NCI-H2196 (cell line): ENCODE measurements around the gene MACF1.
"Not testable (repeated sequence)": the region's sequence is repeated elsewhere in the genome, so short reads cannot be mapped to it uniquely, and the experiment has no call there.

Experiments used
- DNase-seq: peaks from one replicate; lab custom pipeline; 2025; ENCODE audit not compliant: unreplicated experiment; lab: John Stamatoyannopoulos, UW

Gene MACF1, protein sequence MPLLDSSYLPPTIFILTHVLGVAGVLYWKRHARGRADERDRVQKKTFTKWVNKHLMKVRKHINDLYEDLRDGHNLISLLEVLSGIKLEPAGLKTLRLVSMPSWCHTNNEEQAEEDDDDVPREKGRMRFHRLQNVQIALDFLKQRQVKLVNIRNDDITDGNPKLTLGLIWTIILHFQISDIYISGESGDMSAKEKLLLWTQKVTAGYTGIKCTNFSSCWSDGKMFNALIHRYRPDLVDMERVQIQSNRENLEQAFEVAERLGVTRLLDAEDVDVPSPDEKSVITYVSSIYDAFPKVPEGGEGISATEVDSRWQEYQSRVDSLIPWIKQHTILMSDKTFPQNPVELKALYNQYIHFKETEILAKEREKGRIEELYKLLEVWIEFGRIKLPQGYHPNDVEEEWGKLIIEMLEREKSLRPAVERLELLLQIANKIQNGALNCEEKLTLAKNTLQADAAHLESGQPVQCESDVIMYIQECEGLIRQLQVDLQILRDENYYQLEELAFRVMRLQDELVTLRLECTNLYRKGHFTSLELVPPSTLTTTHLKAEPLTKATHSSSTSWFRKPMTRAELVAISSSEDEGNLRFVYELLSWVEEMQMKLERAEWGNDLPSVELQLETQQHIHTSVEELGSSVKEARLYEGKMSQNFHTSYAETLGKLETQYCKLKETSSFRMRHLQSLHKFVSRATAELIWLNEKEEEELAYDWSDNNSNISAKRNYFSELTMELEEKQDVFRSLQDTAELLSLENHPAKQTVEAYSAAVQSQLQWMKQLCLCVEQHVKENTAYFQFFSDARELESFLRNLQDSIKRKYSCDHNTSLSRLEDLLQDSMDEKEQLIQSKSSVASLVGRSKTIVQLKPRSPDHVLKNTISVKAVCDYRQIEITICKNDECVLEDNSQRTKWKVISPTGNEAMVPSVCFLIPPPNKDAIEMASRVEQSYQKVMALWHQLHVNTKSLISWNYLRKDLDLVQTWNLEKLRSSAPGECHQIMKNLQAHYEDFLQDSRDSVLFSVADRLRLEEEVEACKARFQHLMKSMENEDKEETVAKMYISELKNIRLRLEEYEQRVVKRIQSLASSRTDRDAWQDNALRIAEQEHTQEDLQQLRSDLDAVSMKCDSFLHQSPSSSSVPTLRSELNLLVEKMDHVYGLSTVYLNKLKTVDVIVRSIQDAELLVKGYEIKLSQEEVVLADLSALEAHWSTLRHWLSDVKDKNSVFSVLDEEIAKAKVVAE (N-terminal part only)

DNA sequence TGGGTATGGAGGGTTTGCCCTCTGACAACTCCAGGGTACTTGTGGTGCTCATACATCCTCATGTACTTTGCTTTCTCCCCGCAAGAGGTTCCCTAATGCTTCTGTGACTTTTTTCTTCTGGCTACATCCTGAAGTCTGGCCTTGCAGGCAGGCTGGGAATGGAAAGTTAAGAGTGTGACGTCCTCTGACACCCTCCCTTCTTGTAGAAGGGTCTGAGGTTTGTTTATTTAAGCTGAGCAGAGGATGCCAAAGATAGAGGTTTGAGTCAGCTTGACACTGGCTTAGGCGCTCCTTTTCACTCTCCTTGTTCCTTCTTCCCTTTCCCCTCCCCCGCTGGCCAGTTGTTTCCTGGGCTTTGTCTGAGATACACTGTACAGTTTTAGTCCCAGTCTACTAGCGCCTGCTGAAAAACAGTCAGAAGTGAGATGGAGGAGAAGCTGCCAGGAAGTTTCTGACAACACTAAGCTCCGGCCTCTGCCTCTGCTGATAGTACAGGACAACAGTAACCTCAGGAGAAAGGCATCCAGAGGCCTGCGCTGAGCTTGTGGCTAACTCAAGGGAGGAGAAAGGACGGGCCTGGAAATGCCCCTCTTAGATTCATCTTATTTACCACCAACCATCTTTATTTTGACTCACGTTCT is at the start of gene MACF1:
Gene MACF1, plus strand, starts transcription at position 255 of the 641 bp plus-strand sequence. Its CDS starts 328 bp downstream, at position 583.
- peak; percentile 40 for DNase-seq

- DNase-seq, result no peak
Observed at GRCh38 chr1:39157304-39157703, 47.2 kb upstream of the MACF1 start.

GRCh38 chr1:39158327-39159086 is 46.0 kb upstream of the MACF1 start:
- DNase-seq, result peak; percentile 70

GRCh38 chr1:39159224-39160036 is 45.1 kb upstream of the MACF1 start:
- no peak for DNase-seq

GRCh38 chr1:39160703-39161102 is 43.8 kb upstream of the MACF1 start:
- no peak for DNase-seq

- DNase-seq, result not testable (repeated sequence)
Observed at GRCh38 chr1:39161811-39162210, 42.7 kb upstream of the MACF1 start.

DNA sequence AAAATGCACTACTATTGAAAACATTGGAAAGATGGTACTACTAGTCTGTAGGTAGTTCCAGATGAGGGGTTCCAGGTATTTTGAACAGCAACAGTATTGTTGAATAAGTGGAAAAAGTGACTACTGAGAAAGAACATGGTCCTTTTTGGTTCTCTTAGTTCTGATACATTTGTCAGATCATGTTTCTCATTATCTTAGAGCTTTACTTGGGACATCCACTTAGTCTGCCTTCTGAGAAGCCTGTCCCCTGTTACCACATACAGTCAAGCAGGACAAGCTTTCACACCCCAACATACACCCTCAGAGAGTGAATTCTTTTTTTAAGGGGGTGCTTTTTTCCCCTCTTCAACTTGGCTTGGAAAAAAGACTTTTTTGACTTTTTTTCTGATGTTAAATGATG is 41.0 kb upstream of the MACF1 start:
- DNase-seq, result no peak

DNA sequence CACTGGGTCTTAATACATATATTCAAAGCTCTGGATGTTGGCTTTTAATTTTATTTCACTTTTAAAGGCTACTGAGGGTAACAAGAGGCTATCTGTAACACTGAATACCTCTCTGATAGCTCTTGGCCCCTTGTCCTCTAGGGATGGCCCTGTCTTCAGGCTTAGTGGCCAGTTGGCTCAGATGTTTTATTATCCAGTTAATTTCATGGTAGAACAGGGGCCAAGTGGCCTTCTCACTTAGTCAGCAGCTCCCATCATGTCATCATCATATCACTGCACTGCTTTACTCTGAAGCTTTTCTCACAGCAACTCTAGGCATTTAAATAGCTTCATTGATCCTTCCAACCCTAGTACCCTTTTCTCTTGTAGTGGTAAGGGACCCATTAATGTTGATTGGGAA is 40.2 kb upstream of the MACF1 start:
- DNase-seq, result no peak

DNA sequence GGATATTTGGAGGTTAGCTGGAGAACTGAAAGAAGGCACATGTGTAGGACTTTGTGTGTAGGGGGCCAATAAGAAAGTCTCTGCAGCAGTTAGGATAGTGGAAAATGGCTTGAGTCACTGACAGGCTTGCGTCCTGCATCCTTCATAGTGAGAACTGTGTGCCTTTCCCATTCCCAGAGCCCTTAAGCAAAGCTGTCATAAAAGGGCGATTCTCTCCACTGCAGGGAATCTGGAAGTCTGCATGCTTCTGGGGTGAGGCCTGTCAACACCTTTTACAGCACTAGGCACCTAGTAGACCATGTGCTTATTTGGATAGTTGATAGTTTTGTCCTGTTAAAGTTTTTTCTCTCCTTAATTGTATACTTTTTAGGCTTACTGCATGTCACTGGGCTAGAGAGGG is 39.4 kb upstream of the MACF1 start:
- DNase-seq, result no peak

- DNase-seq, result no peak
Observed at GRCh38 chr1:39165488-39165887, 39.0 kb upstream of the MACF1 start.

DNA sequence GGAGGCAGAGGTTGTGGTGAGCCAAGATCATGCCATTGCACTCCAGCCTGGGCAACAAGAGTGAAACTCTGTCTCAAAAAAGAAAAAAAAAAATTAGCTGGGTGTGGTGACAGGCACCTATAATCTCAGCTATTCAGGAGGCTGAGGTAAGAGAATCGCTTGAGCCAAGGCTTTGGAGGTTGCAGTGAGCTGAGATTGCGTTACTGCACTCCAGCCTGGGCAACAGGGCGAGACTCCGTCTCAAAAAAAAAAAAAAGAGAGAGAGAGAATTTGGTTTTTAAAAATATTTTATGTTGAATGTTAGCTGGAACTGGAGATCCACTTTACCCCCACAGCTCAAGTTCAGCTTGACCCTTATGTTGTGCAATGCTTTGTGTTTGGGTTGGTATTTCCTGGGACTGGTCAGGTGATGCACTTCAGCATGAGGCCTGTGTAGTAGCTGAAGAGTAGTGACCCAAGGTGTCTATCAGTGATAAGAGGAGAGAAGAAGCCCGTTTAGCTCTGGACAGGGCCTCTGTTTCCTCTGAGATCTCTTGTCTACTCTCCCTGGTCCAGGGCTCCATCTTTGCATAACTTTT is 36.8 kb upstream of the MACF1 start:
- peak; percentile 55 for DNase-seq

DNA sequence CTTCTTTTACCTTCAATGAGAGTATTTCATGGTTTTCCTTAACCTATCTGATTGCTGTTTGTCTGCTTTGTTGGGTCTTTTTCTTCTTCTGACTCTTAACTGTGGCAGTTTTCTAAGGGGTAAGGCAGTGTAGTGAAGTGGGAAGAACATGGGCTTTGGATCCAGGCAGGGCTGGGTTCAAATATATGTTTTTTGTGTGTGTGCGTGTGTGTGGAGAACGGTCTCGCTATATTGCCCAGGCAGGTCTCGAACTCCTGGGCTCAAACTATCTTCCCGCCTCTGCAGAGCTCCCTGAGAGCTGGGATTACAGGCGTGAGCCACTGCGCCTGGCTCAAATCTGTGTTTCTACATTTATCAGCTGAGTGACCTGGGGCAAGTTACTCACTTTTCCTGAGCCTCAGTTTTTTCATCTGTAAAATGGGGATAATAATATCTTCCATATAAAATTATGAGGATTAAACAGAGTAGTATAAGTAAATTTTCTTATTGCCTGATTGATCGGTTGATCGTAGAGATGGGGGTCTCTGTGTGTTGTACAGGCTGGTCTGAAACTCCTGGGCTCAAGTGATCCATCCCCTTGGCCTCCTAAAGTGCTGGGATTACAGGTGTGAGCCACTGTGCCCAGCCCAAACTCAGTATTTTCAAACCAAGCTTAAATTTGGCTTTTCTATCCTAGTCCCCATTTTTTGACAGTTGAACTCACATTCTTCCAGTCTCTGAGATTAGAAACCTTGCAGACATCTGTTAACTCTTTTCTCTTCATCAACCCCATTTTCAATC is 36.0 kb upstream of the MACF1 start:
- DNase-seq, result no peak

- peak; percentile 71 for DNase-seq
Observed at GRCh38 chr1:39170731-39171667, 33.5 kb upstream of the MACF1 start.

- DNase-seq, result no peak
Observed at GRCh38 chr1:39173119-39173994, 31.1 kb upstream of the MACF1 start.

- no peak for DNase-seq
Observed at GRCh38 chr1:39173995-39174380, 30.5 kb upstream of the MACF1 start.
